ENCODE data around the gene HHAT. TPM values are rescaled to one million over a fixed set of nuclear protein-coding genes. Genes with fewer than 3 reads are reported as not detected.

Gene HHAT
- total and polyA plus RNA-seq, 9 of the 15 experiments (the other 6 are each of a cell fraction or from before 2014, with no cell fraction given), result 0.07 to 0.16 (median 0.13) TPM; not detected in 1

DNA sequence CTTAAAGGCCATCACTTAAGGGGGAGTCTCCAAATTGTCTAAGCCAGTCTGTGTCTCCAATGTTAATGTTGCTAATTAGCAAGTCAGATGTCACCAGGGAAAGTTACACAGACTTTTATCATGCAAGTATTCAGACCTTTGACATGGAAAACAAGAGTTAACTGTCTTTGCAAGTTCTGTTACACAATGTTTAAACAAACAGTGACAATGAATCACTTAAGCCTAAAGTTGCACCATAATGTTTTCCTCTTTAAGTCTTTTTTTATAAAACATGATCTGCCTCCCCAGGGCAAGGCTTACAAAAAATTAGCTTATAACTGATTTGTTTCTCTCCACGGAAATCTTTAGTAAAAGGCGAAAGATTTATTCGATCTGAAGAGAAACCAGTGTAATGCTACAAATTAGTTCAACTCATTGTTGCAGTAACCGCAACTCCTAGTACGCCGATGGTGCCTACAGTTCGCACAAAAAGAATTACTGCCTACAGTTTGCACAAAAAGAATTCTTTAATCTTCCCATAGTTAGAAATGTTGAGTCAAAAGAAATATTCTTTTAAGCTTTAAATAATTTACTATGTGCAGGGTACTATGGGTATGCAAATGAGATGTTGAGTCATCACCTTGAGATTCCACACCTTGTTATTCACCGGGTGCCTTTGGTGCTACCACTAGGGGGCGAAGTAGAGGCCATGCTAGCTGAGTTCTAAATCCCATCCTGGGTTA is 45.3 kb downstream of the HHAT start (continued):
- no peak for TF ChIP-seq NR2C2 (CRISPR knock-in tag; IDR thresholded peaks at IDR 0.05)
- peak; percentile 18; the same call in 1 of the 2 replicates for TF ChIP-seq NR2C2 (tag; IDR thresholded peaks at IDR 0.05)
- TF ChIP-seq, protein P1, sequence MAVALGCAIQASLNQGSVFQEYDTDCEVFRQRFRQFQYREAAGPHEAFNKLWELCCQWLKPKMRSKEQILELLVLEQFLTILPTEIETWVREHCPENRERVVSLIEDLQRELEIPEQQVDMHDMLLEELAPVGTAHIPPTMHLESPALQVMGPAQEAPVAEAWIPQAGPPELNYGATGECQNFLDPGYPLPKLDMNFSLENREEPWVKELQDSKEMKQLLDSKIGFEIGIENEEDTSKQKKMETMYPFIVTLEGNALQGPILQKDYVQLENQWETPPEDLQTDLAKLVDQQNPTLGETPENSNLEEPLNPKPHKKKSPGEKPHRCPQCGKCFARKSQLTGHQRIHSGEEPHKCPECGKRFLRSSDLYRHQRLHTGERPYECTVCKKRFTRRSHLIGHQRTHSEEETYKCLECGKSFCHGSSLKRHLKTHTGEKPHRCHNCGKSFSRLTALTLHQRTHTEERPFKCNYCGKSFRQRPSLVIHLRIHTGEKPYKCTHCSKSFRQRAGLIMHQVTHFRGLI (CRISPR knock-in tag; IDR thresholded peaks at IDR 0.05), result no peak
- no peak for TF ChIP-seq HDGF (IDR thresholded peaks at IDR 0.05)
- TF ChIP-seq PML (IDR thresholded peaks at IDR 0.05; ENCODE audit: low read length), result peak; percentile 100
- peak; percentile 85 for TF ChIP-seq RBFOX2 (IDR thresholded peaks at IDR 0.05; ENCODE audit: low read depth, low read length)
- no peak for TF ChIP-seq BACH1 (tag; IDR thresholded peaks at IDR 0.05)
- peak; percentile 92 for TF ChIP-seq CHCHD3 (CRISPR knock-in tag; IDR thresholded peaks at IDR 0.05)
- TF ChIP-seq ZFP1 (CRISPR knock-in tag; IDR thresholded peaks at IDR 0.05), result no peak
- TF ChIP-seq SMARCA4 (IDR thresholded peaks at IDR 0.05), result no peak
- no peak for TF ChIP-seq SMARCE1 (IDR thresholded peaks at IDR 0.05)
- peak; percentile 94 for TF ChIP-seq CEBPB (tag; IDR thresholded peaks at IDR 0.05)
- no peak for TF ChIP-seq PTBP1 (IDR thresholded peaks at IDR 0.05; ENCODE audit: low read depth, low read length)
- TF ChIP-seq GTF2A2 (tag; IDR thresholded peaks at IDR 0.05), result peak; percentile 99
- no peak for TF ChIP-seq PYGO2 (tag; IDR thresholded peaks at IDR 0.05)
- TF ChIP-seq, protein P2, sequence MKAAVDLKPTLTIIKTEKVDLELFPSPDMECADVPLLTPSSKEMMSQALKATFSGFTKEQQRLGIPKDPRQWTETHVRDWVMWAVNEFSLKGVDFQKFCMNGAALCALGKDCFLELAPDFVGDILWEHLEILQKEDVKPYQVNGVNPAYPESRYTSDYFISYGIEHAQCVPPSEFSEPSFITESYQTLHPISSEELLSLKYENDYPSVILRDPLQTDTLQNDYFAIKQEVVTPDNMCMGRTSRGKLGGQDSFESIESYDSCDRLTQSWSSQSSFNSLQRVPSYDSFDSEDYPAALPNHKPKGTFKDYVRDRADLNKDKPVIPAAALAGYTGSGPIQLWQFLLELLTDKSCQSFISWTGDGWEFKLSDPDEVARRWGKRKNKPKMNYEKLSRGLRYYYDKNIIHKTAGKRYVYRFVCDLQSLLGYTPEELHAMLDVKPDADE (conservative IDR thresholded peaks at IDR 0.05; ENCODE audit: control insufficient read depth, low read depth, low read length), result no peak; the same call in 1 of the 2 replicates
- TF ChIP-seq SNRNP70 (optimal IDR thresholded peaks at IDR 0.05; ENCODE audit: low read depth, low read length), result no peak
- TF ChIP-seq CBX1 (IDR thresholded peaks at IDR 0.05; ENCODE audit: low read depth), result peak; percentile 91; the same call in 1 of the 2 replicates
- TF ChIP-seq HDAC2 (IDR thresholded peaks at IDR 0.05), result 0 out of 2 replicates have a peak, but pooled peaks have one; percentile 20
- TF ChIP-seq, protein P3, sequence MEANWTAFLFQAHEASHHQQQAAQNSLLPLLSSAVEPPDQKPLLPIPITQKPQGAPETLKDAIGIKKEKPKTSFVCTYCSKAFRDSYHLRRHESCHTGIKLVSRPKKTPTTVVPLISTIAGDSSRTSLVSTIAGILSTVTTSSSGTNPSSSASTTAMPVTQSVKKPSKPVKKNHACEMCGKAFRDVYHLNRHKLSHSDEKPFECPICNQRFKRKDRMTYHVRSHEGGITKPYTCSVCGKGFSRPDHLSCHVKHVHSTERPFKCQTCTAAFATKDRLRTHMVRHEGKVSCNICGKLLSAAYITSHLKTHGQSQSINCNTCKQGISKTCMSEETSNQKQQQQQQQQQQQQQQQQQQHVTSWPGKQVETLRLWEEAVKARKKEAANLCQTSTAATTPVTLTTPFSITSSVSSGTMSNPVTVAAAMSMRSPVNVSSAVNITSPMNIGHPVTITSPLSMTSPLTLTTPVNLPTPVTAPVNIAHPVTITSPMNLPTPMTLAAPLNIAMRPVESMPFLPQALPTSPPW (CRISPR knock-in tag; IDR thresholded peaks at IDR 0.05), result no peak; the same call in 1 of the 2 replicates
- no peak for TF ChIP-seq MEF2D (tag; conservative IDR thresholded peaks at IDR 0.05; ENCODE audit: low read depth)
- TF ChIP-seq, protein P4, sequence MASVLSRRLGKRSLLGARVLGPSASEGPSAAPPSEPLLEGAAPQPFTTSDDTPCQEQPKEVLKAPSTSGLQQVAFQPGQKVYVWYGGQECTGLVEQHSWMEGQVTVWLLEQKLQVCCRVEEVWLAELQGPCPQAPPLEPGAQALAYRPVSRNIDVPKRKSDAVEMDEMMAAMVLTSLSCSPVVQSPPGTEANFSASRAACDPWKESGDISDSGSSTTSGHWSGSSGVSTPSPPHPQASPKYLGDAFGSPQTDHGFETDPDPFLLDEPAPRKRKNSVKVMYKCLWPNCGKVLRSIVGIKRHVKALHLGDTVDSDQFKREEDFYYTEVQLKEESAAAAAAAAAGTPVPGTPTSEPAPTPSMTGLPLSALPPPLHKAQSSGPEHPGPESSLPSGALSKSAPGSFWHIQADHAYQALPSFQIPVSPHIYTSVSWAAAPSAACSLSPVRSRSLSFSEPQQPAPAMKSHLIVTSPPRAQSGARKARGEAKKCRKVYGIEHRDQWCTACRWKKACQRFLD (CRISPR knock-in tag; IDR thresholded peaks at IDR 0.05), result peak; percentile 48; the same call in 1 of the 2 replicates
- TF ChIP-seq SAFB (IDR thresholded peaks at IDR 0.05; ENCODE audit: borderline replicate concordance, low read depth, low read length), result no peak
- TF ChIP-seq NCOA6 (IDR thresholded peaks at IDR 0.05), result peak; percentile 45; the same call in 1 of the 2 replicates
- no peak for TF ChIP-seq TGIF2 (CRISPR knock-in tag; IDR thresholded peaks at IDR 0.05)
